ENCODE results near the gene KIF26A.

GRCh38 chr14:104228716-104229533 is 90.5 kb downstream of the KIF26A start:
- TF ChIP-seq, protein P1, sequence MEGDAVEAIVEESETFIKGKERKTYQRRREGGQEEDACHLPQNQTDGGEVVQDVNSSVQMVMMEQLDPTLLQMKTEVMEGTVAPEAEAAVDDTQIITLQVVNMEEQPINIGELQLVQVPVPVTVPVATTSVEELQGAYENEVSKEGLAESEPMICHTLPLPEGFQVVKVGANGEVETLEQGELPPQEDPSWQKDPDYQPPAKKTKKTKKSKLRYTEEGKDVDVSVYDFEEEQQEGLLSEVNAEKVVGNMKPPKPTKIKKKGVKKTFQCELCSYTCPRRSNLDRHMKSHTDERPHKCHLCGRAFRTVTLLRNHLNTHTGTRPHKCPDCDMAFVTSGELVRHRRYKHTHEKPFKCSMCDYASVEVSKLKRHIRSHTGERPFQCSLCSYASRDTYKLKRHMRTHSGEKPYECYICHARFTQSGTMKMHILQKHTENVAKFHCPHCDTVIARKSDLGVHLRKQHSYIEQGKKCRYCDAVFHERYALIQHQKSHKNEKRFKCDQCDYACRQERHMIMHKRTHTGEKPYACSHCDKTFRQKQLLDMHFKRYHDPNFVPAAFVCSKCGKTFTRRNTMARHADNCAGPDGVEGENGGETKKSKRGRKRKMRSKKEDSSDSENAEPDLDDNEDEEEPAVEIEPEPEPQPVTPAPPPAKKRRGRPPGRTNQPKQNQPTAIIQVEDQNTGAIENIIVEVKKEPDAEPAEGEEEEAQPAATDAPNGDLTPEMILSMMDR (IDR thresholded peaks at IDR 0.05 in 8 of 11, conservative IDR thresholded peaks at IDR 0.05 in 3 of 11) = no peak
- no peak for TF ChIP-seq POLR2A (IDR thresholded peaks at IDR 0.05)
